SK-N-SH (cell line): ENCODE results near the gene CACNA1G. TPM values are rescaled to one million over a fixed set of nuclear protein-coding genes. Genes with fewer than 3 reads are reported as not detected.

Source experiments
- CTCF ChIA-PET: fragments of 300-600, 350-600 bp; formaldehyde crosslinking; extraction: SDS; loops from one replicate; lab custom pipeline; 2021; lab: Yijun Ruan, JAX
- POLR2A ChIA-PET: fragments of 350-600 bp; sonication (Branson Sonifier 250); formaldehyde crosslinking; extraction: SDS; loops from one replicate; lab custom pipeline; 2020; ENCODE audit warnings: antibody characterized with exemption, inconsistent platforms; lab: Yijun Ruan, JAX
- DNase-seq: peaks from one replicate; pipeline ENCODE4 v3.0.0; 2012
- H2AFZ ChIP-seq: fragments of 200-600 bp; sonication (generic); 2 replicates; pipeline ENCODE4 v1.8.1; 2016; ENCODE audit warnings: antibody characterized with exemption, mild to moderate bottlenecking, low read depth
- H3F3A ChIP-seq: fragments of 200-600 bp; sonication (generic); replicated peaks from 2 replicates; pipeline ENCODE3; 2016; ENCODE audit warnings: antibody characterized with exemption, mild to moderate bottlenecking; ENCODE audit not compliant: insufficient read depth
- H3K27ac ChIP-seq, 2 experiments: fragments of 200-500 bp in 1 of 2; fragments of 200-600 bp in 1 of 2; sonication (Bioruptor generic) in 1 of 2; sonication (generic), shearing (Covaris generic) in 1 of 2; 2 replicates each; pipeline versions ENCODE4 v1.5.1 to v1.6.1; 2014 to 2016; ENCODE audit warnings: low read depth in 2 of 2, inconsistent platforms in 1 of 2, low read length in 1 of 2, mild to moderate bottlenecking in 1 of 2, mixed read lengths in 1 of 2
- H3K27me3 ChIP-seq: fragments of 200-600 bp; sonication (generic), shearing (Covaris generic); 2 replicates; pipeline ENCODE4 v1.6.1; 2016; ENCODE audit warnings: mixed run types; ENCODE audit not compliant: insufficient read depth
- H3K36me3 ChIP-seq, 2 experiments: fragments of 200-500 bp in 1 of 2; fragments of 200-600 bp in 1 of 2; sonication (Bioruptor generic) in 1 of 2; sonication (generic) in 1 of 2; replicated peaks in 1 of 2; 2 replicates each; pipeline versions ENCODE3 to v1.5.1; 2014 to 2016; ENCODE audit warnings: low read length in 1 of 2, mild to moderate bottlenecking in 1 of 2; ENCODE audit not compliant: insufficient read depth in 2 of 2, control insufficient read depth in 1 of 2
- H3K4me1 ChIP-seq, 2 experiments: fragments of 200-500 bp in 1 of 2; fragments of 200-600 bp in 1 of 2; sonication (Bioruptor generic) in 1 of 2; sonication (generic), shearing (Covaris generic) in 1 of 2; 2 replicates each; pipeline versions ENCODE4 v1.5.1 to v1.6.1; 2014 to 2016; ENCODE audit warnings: low read depth in 1 of 2, low read length in 1 of 2, mixed run types in 1 of 2; ENCODE audit not compliant: insufficient read depth in 2 of 2, control insufficient read depth in 1 of 2
- H3K4me2 ChIP-seq: fragments of 200-600 bp; sonication (generic), shearing (Covaris generic); 2 replicates; pipeline ENCODE4 v1.6.1; 2017; ENCODE audit warnings: mixed run types
- H3K4me3 ChIP-seq, 2 experiments: fragments of 200-500 bp in 1 of 2; fragments of 200-600 bp in 1 of 2; sonication (Bioruptor generic) in 1 of 2; sonication (generic), shearing (Covaris generic) in 1 of 2; 2 replicates each; pipeline versions ENCODE4 v1.5.1 to v1.8.1; 2014 to 2016; ENCODE audit warnings: low read depth in 2 of 2, inconsistent platforms in 1 of 2, low read length in 1 of 2, mild to moderate bottlenecking in 1 of 2, mixed read lengths in 1 of 2, moderate library complexity in 1 of 2
- H3K79me2 ChIP-seq: fragments of 200-600 bp; sonication (generic); 2 replicates; pipeline ENCODE4 v1.8.1; 2017; ENCODE audit warnings: mild to moderate bottlenecking; ENCODE audit not compliant: insufficient read depth
- H3K9ac ChIP-seq: fragments of 200-600 bp; sonication (generic); 2 replicates; pipeline ENCODE4 v1.6.1; 2017; ENCODE audit warnings: mixed run types
- H3K9me2 ChIP-seq: fragments of 200-600 bp; sonication (generic); 2 replicates; pipeline ENCODE4 v1.6.1; 2017; ENCODE audit warnings: mixed run types
- H3K9me3 ChIP-seq: fragments of 200-600 bp; sonication (generic); 2 replicates; pipeline ENCODE4 v1.6.1; 2017; ENCODE audit warnings: mixed run types, mild to moderate bottlenecking, moderate library complexity
- H4K20me1 ChIP-seq: fragments of 200-600 bp; sonication (generic); 2 replicates; pipeline ENCODE4 v1.6.1; 2017; ENCODE audit warnings: mild to moderate bottlenecking, mixed run types; ENCODE audit not compliant: insufficient read depth
- CHD2 ChIP-seq: fragments of 150-350 bp; IDR thresholded peaks from 2 replicates; pipeline ENCODE4 v1.6.1; 2018; ENCODE audit warnings: low read length; ENCODE audit not compliant: partially characterized antibody
- ELF1 ChIP-seq: IDR thresholded peaks from 2 replicates; pipeline ENCODE4 v1.4.0; 2012
- EP300 ChIP-seq, 2 experiments: IDR thresholded peaks; 2 replicates each; pipeline versions ENCODE4 v1.4.0 to v1.6.1; 2012; ENCODE audit warnings: borderline replicate concordance in 1 of 2, low read depth in 1 of 2, low read length in 1 of 2
- EZH2phosphoT487 ChIP-seq: fragments of 200-600 bp; sonication (generic); IDR thresholded peaks from 2 replicates; pipeline ENCODE4 v1.6.1; 2017; ENCODE audit warnings: low read depth, mixed run types, mild to moderate bottlenecking, antibody characterized with exemption, moderate library complexity, borderline replicate concordance
- FOXJ3 ChIP-seq: sonication (generic); formaldehyde crosslinking; IDR thresholded peaks from 2 replicates; pipeline ENCODE4 v1.5.1; 2020; ENCODE audit warnings: mild to moderate bottlenecking, missing genetic modification reagents
- GABPA ChIP-seq: IDR thresholded peaks from 2 replicates; pipeline ENCODE4 v1.4.0; 2012; ENCODE audit warnings: low read depth, mild to moderate bottlenecking
- JUND ChIP-seq: IDR thresholded peaks from 2 replicates; pipeline ENCODE4 v1.4.0; 2012
- MEF2A ChIP-seq: IDR thresholded peaks from 2 replicates; pipeline ENCODE4 v1.4.0; 2012; ENCODE audit warnings: low read depth, borderline replicate concordance
- MXI1 ChIP-seq: IDR thresholded peaks from 2 replicates; pipeline ENCODE4 v1.6.1; 2012; ENCODE audit warnings: mild to moderate bottlenecking, low read depth, low read length, improper control_type of control experiment
- NFIC ChIP-seq: IDR thresholded peaks from 2 replicates; pipeline ENCODE4 v1.4.0; 2012; ENCODE audit warnings: borderline replicate concordance
- NRF1 ChIP-seq: IDR thresholded peaks from 2 replicates; pipeline ENCODE4 v1.6.1; 2012; ENCODE audit warnings: low read depth, mild to moderate bottlenecking, low read length
- POLR2AphosphoS5 ChIP-seq: IDR thresholded peaks from 2 replicates; pipeline ENCODE4 v1.6.1; 2012; ENCODE audit warnings: low read depth, low read length
- RAD21 ChIP-seq: IDR thresholded peaks from 2 replicates; pipeline ENCODE4 v1.6.1; 2012; ENCODE audit warnings: mild to moderate bottlenecking, low read length
- RCOR1 ChIP-seq: fragments of 150-350 bp; IDR thresholded peaks from 2 replicates; pipeline ENCODE4 v1.6.1; 2017; ENCODE audit warnings: antibody characterized with exemption, low read length
- RFX5 ChIP-seq: IDR thresholded peaks from 2 replicates; pipeline ENCODE4 v1.6.1; 2012; ENCODE audit warnings: mild to moderate bottlenecking, improper control_type of control experiment, low read length
- RXRA ChIP-seq: IDR thresholded peaks from 2 replicates; pipeline ENCODE4 v1.4.0; 2012; ENCODE audit warnings: low read depth, mild to moderate bottlenecking, borderline replicate concordance
- TCF12 ChIP-seq: IDR thresholded peaks from 2 replicates; pipeline ENCODE4 v1.4.0; 2012
- TEAD4 ChIP-seq: IDR thresholded peaks from 2 replicates; pipeline ENCODE4 v1.4.0; 2012; ENCODE audit warnings: mild to moderate bottlenecking, borderline replicate concordance; ENCODE audit not compliant: insufficient read depth
- YY1 ChIP-seq: IDR thresholded peaks from 2 replicates; pipeline ENCODE4 v1.4.0; 2012; ENCODE audit warnings: low read depth, mild to moderate bottlenecking
- WGBS: methylation state at CpG from one replicate; pipeline ENCODE4 v1.1.6; 2017; ENCODE audit warnings: low lambda C conversion rate; 5-methylcytosine and 5-hydroxymethylcytosine counted together
- polyA plus RNA-seq, 3 experiments: library from polyadenylated mRNA; depleted of rRNA; stranded (reverse); fragments of >200 nt; gene quantifications; 2 replicates each; pipeline ENCODE4 v1.2.3, GENCODE V29; 2012
- TF ChIP-seq, protein P1 (sequence below): fragments of 200-600 bp; sonication (generic); IDR thresholded peaks from 2 replicates; pipeline ENCODE4 v1.6.1; 2017; ENCODE audit warnings: antibody characterized with exemption, mild to moderate bottlenecking, moderate library complexity
- TF ChIP-seq, protein P2 (sequence below): IDR thresholded peaks from 2 replicates; pipeline ENCODE4 v1.6.1; 2012; ENCODE audit warnings: mild to moderate bottlenecking, low read depth, low read length, moderate library complexity
- TF ChIP-seq, protein P3 (sequence below): IDR thresholded peaks from 2 replicates; pipeline ENCODE4 v1.4.0; 2012; ENCODE audit warnings: low read depth, borderline replicate concordance
- TF ChIP-seq, protein P4 (sequence below): fragments of 150-350 bp; IDR thresholded peaks from 2 replicates; pipeline ENCODE4 v1.6.1; 2017; ENCODE audit warnings: antibody characterized with exemption, low read length, low read depth, borderline replicate concordance
- TF ChIP-seq, protein P5 (sequence below): IDR thresholded peaks from 2 replicates; pipeline ENCODE4; 2012

The CACNA1G gene
- polyA plus RNA-seq, 1 of the 3 experiments (the other 2 are of a cell fraction) = 0.21 TPM

DNA sequence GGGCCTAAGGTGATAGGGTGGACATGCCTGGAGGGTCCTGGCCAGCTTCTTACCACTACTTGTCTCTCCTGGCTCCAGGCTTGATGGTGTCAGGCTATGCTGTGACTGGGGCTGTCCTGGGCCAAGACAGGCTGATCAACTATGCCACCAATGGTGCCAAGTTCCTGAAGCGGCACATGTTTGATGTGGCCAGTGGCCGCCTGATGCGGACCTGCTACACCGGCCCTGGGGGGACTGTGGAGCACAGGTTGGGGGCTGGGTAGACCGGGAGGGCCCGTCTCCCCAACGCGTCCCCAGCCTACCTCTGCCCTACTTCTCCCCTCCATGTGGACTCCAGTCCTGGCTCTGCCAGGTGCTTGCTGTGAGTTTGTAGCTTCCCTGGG is 9.1 kb upstream of the CACNA1G start (continued):
- TF ChIP-seq, protein P1, sequence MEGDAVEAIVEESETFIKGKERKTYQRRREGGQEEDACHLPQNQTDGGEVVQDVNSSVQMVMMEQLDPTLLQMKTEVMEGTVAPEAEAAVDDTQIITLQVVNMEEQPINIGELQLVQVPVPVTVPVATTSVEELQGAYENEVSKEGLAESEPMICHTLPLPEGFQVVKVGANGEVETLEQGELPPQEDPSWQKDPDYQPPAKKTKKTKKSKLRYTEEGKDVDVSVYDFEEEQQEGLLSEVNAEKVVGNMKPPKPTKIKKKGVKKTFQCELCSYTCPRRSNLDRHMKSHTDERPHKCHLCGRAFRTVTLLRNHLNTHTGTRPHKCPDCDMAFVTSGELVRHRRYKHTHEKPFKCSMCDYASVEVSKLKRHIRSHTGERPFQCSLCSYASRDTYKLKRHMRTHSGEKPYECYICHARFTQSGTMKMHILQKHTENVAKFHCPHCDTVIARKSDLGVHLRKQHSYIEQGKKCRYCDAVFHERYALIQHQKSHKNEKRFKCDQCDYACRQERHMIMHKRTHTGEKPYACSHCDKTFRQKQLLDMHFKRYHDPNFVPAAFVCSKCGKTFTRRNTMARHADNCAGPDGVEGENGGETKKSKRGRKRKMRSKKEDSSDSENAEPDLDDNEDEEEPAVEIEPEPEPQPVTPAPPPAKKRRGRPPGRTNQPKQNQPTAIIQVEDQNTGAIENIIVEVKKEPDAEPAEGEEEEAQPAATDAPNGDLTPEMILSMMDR = no peak
- no peak for TF ChIP-seq RFX5
- no peak for TF ChIP-seq JUND
- TF ChIP-seq RXRA = no peak
- no peak for TF ChIP-seq ELF1
- no peak for TF ChIP-seq RAD21
- no peak for TF ChIP-seq FOXJ3 (CRISPR knock-in tag)
- no peak for TF ChIP-seq MEF2A

DNA sequence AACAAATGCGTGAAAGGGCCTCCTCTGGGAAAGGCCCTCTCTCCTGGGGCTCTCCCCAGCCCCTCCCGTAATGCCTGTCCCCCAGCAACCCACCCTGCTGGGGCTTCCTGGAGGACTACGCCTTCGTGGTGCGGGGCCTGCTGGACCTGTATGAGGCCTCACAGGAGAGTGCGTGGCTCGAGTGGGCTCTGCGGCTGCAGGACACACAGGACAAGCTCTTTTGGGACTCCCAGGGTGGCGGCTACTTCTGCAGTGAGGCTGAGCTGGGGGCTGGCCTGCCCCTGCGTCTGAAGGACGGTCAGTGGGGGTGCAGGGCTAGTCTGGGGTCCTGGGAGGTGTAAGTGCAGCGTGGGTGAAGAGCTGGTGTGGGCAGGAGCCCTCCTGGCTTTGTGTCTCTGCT is 8.6 kb upstream of the CACNA1G start:
- no peak overlapping the region for H2AFZ ChIP-seq
- H3K36me3 ChIP-seq = peaks cover 16 to 38% of the 10 kb centered on the region in 2 experiments
- no peak overlapping the region for H3K9ac ChIP-seq
- H4K20me1 ChIP-seq = no peaks in the 10 kb centered on the region
- no peak for TF ChIP-seq MXI1
- TF ChIP-seq EZH2phosphoT487 = no peak
- TF ChIP-seq MEF2A = no peak
- TF ChIP-seq CHD2 = no peak
- TF ChIP-seq EP300 (IDR thresholded peaks at IDR 0.05; ENCODE audit: borderline replicate concordance in 1 of 2, low read depth in 1 of 2, low read length in 1 of 2) = no peak
- TF ChIP-seq POLR2AphosphoS5 = no peak
- TF ChIP-seq NFIC = no peak
- TF ChIP-seq, protein P2, sequence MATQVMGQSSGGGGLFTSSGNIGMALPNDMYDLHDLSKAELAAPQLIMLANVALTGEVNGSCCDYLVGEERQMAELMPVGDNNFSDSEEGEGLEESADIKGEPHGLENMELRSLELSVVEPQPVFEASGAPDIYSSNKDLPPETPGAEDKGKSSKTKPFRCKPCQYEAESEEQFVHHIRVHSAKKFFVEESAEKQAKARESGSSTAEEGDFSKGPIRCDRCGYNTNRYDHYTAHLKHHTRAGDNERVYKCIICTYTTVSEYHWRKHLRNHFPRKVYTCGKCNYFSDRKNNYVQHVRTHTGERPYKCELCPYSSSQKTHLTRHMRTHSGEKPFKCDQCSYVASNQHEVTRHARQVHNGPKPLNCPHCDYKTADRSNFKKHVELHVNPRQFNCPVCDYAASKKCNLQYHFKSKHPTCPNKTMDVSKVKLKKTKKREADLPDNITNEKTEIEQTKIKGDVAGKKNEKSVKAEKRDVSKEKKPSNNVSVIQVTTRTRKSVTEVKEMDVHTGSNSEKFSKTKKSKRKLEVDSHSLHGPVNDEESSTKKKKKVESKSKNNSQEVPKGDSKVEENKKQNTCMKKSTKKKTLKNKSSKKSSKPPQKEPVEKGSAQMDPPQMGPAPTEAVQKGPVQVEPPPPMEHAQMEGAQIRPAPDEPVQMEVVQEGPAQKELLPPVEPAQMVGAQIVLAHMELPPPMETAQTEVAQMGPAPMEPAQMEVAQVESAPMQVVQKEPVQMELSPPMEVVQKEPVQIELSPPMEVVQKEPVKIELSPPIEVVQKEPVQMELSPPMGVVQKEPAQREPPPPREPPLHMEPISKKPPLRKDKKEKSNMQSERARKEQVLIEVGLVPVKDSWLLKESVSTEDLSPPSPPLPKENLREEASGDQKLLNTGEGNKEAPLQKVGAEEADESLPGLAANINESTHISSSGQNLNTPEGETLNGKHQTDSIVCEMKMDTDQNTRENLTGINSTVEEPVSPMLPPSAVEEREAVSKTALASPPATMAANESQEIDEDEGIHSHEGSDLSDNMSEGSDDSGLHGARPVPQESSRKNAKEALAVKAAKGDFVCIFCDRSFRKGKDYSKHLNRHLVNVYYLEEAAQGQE = no peak
- TF ChIP-seq RXRA = no peak
- no peak for TF ChIP-seq YY1
- TF ChIP-seq GABPA = no peak
- no peak for TF ChIP-seq TEAD4
- no peak for TF ChIP-seq RCOR1
- no peak for TF ChIP-seq NRF1
- no peak for TF ChIP-seq TCF12
- TF ChIP-seq JUND = no peak
- TF ChIP-seq, protein P3, sequence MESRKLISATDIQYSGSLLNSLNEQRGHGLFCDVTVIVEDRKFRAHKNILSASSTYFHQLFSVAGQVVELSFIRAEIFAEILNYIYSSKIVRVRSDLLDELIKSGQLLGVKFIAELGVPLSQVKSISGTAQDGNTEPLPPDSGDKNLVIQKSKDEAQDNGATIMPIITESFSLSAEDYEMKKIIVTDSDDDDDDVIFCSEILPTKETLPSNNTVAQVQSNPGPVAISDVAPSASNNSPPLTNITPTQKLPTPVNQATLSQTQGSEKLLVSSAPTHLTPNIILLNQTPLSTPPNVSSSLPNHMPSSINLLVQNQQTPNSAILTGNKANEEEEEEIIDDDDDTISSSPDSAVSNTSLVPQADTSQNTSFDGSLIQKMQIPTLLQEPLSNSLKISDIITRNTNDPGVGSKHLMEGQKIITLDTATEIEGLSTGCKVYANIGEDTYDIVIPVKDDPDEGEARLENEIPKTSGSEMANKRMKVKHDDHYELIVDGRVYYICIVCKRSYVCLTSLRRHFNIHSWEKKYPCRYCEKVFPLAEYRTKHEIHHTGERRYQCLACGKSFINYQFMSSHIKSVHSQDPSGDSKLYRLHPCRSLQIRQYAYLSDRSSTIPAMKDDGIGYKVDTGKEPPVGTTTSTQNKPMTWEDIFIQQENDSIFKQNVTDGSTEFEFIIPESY = no peak
- TF ChIP-seq, protein P4, sequence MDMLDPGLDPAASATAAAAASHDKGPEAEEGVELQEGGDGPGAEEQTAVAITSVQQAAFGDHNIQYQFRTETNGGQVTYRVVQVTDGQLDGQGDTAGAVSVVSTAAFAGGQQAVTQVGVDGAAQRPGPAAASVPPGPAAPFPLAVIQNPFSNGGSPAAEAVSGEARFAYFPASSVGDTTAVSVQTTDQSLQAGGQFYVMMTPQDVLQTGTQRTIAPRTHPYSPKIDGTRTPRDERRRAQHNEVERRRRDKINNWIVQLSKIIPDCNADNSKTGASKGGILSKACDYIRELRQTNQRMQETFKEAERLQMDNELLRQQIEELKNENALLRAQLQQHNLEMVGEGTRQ = no peak
- TF ChIP-seq, protein P5, sequence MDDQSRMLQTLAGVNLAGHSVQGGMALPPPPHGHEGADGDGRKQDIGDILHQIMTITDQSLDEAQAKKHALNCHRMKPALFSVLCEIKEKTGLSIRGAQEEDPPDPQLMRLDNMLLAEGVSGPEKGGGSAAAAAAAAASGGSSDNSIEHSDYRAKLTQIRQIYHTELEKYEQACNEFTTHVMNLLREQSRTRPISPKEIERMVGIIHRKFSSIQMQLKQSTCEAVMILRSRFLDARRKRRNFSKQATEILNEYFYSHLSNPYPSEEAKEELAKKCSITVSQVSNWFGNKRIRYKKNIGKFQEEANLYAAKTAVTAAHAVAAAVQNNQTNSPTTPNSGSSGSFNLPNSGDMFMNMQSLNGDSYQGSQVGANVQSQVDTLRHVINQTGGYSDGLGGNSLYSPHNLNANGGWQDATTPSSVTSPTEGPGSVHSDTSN = no peak
- WGBS = 92% methylated on average over 12 of the region's 12 CpGs
- POLR2A ChIA-PET = interaction anchor here (0.5 to 2.5 kb wide), 8 partner anchors 9 to 964 kb away, joined by 3 to 11 read pairs (median 3); no protein-coding TSS in a partner anchor
- peaks cover 0 to 28% of the 10 kb centered on the region in 2 experiments; a peak in 2 of 4 replicates for H3K4me1 ChIP-seq
- no peaks in the 10 kb centered on the region for H3K9me2 ChIP-seq
- H3F3A ChIP-seq = peaks cover 3% of the 10 kb centered on the region
- H3K27ac ChIP-seq = no peak overlapping the region
- no peak overlapping the region for H3K4me2 ChIP-seq
- no peaks in the 10 kb centered on the region for H3K27me3 ChIP-seq
- H3K4me3 ChIP-seq = no peak overlapping the region
- no peak for DNase-seq
- peaks cover 16% of the 10 kb centered on the region for H3K79me2 ChIP-seq
- CTCF ChIA-PET = interaction anchor here (0.9 to 24.2 kb wide), 22 partner anchors 10 to 212 kb away, joined by 3 to 1212 read pairs (median 21); partner anchors contain the start of genes CACNA1G and EPN3
- H3K9me3 ChIP-seq = no peaks in the 10 kb centered on the region
